Colonic mucosa (tissue), 4 donors: Measurements from ENCODE around the gene CC2D1A. TPM values are rescaled to one million over a fixed set of nuclear protein-coding genes. Genes with fewer than 3 reads are reported as not detected.

ENCODE experiments used
- DNase-seq: peaks from one replicate; pipeline ENCODE4 v3.0.0-alpha.2; 2020
- H3K27ac ChIP-seq: fragments of 200-600 bp; one replicate; pipeline ENCODE4 v1.8.0; 2021
- H3K27me3 ChIP-seq: fragments of 200-600 bp; one replicate; pipeline ENCODE4 v1.8.0; 2021
- H3K36me3 ChIP-seq: fragments of 200-600 bp; one replicate; pipeline ENCODE4 v1.8.0; 2021
- H3K4me1 ChIP-seq: fragments of 200-600 bp; one replicate; pipeline ENCODE4 v1.8.0; 2021; ENCODE audit warnings: mild to moderate bottlenecking
- H3K4me3 ChIP-seq: fragments of 200-600 bp; one replicate; pipeline ENCODE4 v1.8.0; 2021
- H3K9ac ChIP-seq, 2 donors: one replicate each; pipeline ENCODE4 v1.7.0; 2013; ENCODE audit warnings: control low read depth in 2 of 2, low read depth in 2 of 2, low read length in 2 of 2
- H3K9me3 ChIP-seq: fragments of 200-600 bp; one replicate; pipeline ENCODE4 v1.8.0; 2021
- CTCF ChIP-seq: fragments of 200-600 bp; IDR thresholded peaks from one replicate; pipeline ENCODE4 v1.8.0; 2022; ENCODE audit warnings: antibody characterized with exemption, mild to moderate bottlenecking
- intact Hi-C: fragments of 100-400 bp; cut with DNase I; formaldehyde crosslinking; loops from one replicate; pipeline ENCODE4 v1.14.1; 2022
- total RNA-seq, 2 donors: library from RNA; stranded (reverse); fragmentation: NEBNext Ultra II Directional in 1 of 2; extraction: Animal tissue kit (Norgen Biotek cat#: 25700) in 1 of 2; gene quantifications; one replicate each; pipeline ENCODE4 v1.2.1, GENCODE V29; 2021
- donor health status: healthy.
- donor health status: DM: no; HTN: no; CAD: no.
- donor health status: DM: no; HTN: no; CAD: no.

The CC2D1A gene
- 100 to 1,000 TPM in 1 of 2 donors, 10 to 100 TPM in 1; 81.0 to 123 TPM for total RNA-seq

GRCh38 chr19:13905634-13906520, at the start of gene CC2D1A, which contains the start of gene BRME1:
Gene CC2D1A (plus strand): TSS chr19:13906201. CDS start chr19:13906442, 241 bp downstream.
Gene BRME1 (minus strand): TSS chr19:13906117. CDS start chr19:13904892, 1,225 bp downstream.
- intact Hi-C loops: no loop called here
- TF ChIP-seq CTCF: no peak
- H3K36me3 ChIP-seq: no peaks in the 10 kb centered on the region
- H3K4me1 ChIP-seq: no peaks in the 10 kb centered on the region
- H3K9me3 ChIP-seq: no peaks in the 10 kb centered on the region
- DNase-seq: peak; percentile 96
- H3K27me3 ChIP-seq: no peaks in the 10 kb centered on the region
- H3K9ac ChIP-seq: peak within 1 kb of the TSS; percentile 61 to 93
- H3K27ac ChIP-seq: peak within 1 kb of the TSS; percentile 89
- H3K4me3 ChIP-seq: peak within 1 kb of the TSS; percentile 81

GRCh38 chr19:13856497-13856896, 49.5 kb upstream of the CC2D1A start:
- TF ChIP-seq CTCF: no peak
- no peak overlapping the region for H3K27ac ChIP-seq
- no peak overlapping the region for H3K9ac ChIP-seq
- no peaks in the 10 kb centered on the region for H3K9me3 ChIP-seq
- intact Hi-C loops: no loop called here
- H3K4me1 ChIP-seq: peaks cover 1% of the 10 kb centered on the region
- H3K4me3 ChIP-seq: no peak overlapping the region
- H3K36me3 ChIP-seq: no peaks in the 10 kb centered on the region
- no peaks in the 10 kb centered on the region for H3K27me3 ChIP-seq
- no peak for DNase-seq

- H3K27ac ChIP-seq: no peak overlapping the region
- H3K36me3 ChIP-seq: no peaks in the 10 kb centered on the region
- H3K9ac ChIP-seq: no peak overlapping the region
- no peak for TF ChIP-seq CTCF
- H3K27me3 ChIP-seq: no peaks in the 10 kb centered on the region
- H3K4me3 ChIP-seq: no peak overlapping the region
- no peaks in the 10 kb centered on the region for H3K9me3 ChIP-seq
- intact Hi-C loops: no loop called here
- no peak for DNase-seq
- H3K4me1 ChIP-seq: no peaks in the 10 kb centered on the region
Measured at GRCh38 chr19:13859361-13859880, 46.6 kb upstream of the CC2D1A start.

- H3K4me1 ChIP-seq: no peaks in the 10 kb centered on the region
- H3K4me3 ChIP-seq: peak overlapping the region; percentile 39
- DNase-seq: no peak
- peak overlapping the region; percentile 87 for H3K27ac ChIP-seq
- H3K27me3 ChIP-seq: no peaks in the 10 kb centered on the region
- no peak overlapping the region for H3K9ac ChIP-seq
- H3K36me3 ChIP-seq: no peaks in the 10 kb centered on the region
- intact Hi-C loops: loop anchor here (5.0 kb wide), 1 partner anchor 264 kb away; no protein-coding TSS in a partner anchor
- no peak for TF ChIP-seq CTCF
- H3K9me3 ChIP-seq: no peaks in the 10 kb centered on the region
Measured at GRCh38 chr19:13860679-13861391, 45.2 kb upstream of the CC2D1A start.

GRCh38 chr19:13861392-13861713, 44.6 kb upstream of the CC2D1A start:
- intact Hi-C loops: loop anchor here (5.0 kb wide), 1 partner anchor 264 kb away; no protein-coding TSS in a partner anchor
- TF ChIP-seq CTCF: no peak
- H3K36me3 ChIP-seq: no peaks in the 10 kb centered on the region
- no peaks in the 10 kb centered on the region for H3K27me3 ChIP-seq
- H3K27ac ChIP-seq: peak overlapping the region; percentile 87
- no peaks in the 10 kb centered on the region for H3K4me1 ChIP-seq
- peak overlapping the region; percentile 61 to 87 for H3K9ac ChIP-seq
- no peaks in the 10 kb centered on the region for H3K9me3 ChIP-seq
- H3K4me3 ChIP-seq: peak overlapping the region; percentile 39
- DNase-seq: no peak
